ENCODE results near the gene BICDL2.

DNA sequence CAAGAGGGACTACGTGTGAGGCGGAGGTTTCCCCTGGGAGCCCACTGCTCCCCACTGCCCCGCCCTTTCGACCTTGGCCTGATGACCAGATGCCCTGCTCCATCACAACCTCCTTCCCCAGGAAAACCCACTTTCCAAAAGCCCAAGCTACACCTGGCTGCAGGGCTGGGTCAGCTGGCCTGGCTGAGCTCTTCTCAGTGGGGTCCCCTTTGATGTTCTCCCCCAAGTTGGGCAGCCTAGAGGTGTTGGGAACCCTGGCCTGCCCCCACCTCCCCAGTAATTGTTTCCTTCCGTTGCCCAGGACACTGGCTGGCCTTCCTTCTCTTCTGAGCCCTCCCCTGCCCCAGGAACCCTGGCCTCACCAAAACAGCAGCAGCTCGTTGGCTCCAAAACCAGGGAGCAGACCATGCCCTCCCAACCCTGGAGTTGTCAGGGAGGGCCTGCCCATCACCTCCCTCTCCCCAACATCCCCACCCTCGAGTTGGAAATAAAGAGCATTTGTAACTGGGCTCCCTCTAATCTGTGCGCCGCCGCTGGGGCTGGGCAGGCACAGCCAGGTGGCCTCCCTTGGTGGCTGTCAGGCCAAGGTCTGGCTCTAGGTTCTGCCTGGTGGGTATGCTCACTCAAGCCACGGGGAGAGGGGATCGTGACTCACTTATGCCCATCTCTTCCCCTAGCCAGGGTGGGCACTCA is 22.6 kb downstream of the BICDL2 start:
- TF ChIP-seq, protein P1, sequence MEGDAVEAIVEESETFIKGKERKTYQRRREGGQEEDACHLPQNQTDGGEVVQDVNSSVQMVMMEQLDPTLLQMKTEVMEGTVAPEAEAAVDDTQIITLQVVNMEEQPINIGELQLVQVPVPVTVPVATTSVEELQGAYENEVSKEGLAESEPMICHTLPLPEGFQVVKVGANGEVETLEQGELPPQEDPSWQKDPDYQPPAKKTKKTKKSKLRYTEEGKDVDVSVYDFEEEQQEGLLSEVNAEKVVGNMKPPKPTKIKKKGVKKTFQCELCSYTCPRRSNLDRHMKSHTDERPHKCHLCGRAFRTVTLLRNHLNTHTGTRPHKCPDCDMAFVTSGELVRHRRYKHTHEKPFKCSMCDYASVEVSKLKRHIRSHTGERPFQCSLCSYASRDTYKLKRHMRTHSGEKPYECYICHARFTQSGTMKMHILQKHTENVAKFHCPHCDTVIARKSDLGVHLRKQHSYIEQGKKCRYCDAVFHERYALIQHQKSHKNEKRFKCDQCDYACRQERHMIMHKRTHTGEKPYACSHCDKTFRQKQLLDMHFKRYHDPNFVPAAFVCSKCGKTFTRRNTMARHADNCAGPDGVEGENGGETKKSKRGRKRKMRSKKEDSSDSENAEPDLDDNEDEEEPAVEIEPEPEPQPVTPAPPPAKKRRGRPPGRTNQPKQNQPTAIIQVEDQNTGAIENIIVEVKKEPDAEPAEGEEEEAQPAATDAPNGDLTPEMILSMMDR (IDR thresholded peaks at IDR 0.05): no peak
- TF ChIP-seq ZFX (IDR thresholded peaks at IDR 0.05; ENCODE audit: borderline replicate concordance): no peak

Data from 22Rv1 (cell line).